ENCODE measurements around the gene ATXN7.
A peak's percentile ranks its signal among the peaks of the same experiment; 100 is the strongest.

The ATXN7 gene

DNA sequence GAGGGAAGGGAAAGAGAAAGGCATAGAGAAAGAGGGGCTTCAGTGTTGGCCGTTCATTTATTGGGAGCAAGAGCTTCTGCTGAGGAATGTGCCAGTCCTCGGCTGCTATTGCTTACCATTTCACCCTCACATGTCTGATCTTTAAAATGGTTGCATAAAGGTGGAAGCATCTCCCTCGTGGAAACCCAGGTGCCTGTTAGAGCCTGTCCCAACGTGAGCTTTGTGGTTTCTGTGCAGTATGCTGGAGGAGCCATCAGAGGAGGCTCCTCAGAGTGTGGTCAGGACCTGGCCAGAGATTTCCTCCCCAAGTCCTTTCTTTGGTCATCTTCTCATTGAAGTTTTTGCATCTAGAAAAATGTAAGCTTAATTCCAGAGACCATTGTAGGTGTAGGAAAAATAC lies 125.3 kb downstream of the ATXN7 start:
- DNase-seq (ENCODE audit: low spot score) = no peak

DNA sequence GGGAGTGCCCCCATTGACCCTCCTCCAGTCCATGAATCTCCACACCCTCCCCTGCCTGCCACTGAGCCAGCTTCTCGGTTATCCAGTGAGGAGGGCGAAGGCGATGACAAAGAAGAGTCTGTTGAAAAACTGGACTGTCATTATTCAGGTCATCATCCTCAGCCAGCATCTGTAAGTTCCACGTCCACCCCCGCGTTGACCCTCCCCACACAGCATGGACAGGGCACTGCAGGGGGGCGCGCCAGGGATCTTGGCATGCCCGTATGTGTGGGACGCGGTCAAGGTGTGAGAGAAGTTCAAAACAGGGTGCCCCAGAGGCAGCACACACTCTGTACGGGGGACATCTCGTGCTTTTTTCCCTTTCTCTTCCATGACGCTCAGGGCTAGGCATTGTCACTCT lies 126.5 kb downstream of the ATXN7 start:
- DNase-seq (ENCODE audit: low spot score) = no peak

DNA sequence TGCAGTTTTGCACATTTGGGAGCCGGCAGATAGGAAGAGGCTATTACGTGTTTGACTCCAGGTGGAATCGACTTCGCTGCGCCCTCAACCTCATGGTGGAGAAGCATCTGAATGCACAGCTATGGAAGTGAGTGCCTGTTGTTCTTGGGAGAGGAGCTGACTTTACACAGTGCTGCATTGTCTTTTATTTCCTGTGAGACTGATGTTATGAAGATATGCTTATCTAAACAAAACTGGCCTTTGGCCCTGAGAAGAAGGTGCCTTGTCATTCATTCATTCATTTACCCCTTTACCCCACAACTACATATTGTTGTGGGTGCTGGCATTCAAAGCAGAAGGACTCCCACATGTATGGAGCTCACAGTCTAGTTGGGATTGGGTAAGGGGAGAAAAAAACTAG lies 127.1 kb downstream of the ATXN7 start:
- DNase-seq (ENCODE audit: low spot score) = no peak

DNA sequence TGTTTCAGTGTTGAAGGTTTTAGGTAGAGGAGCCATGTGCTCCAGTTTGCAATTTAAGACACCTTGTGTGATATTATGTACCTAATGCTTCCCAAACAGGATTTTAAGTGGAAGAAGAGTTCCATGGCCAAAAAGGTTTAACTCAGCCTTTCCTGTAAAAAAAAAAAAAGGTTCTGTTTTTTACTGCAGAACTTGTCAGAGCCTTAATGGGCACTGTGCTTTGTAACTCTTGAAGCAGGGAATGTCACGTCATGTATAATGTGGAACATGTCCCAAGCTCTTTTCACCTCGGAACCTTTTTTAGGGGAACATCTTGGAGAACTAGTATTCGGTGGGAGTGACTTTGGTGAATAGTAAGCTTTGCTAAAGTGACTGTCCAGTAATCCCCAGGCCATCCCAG lies 128.0 kb downstream of the ATXN7 start:
- no peak for DNase-seq (ENCODE audit: low spot score)

DNA sequence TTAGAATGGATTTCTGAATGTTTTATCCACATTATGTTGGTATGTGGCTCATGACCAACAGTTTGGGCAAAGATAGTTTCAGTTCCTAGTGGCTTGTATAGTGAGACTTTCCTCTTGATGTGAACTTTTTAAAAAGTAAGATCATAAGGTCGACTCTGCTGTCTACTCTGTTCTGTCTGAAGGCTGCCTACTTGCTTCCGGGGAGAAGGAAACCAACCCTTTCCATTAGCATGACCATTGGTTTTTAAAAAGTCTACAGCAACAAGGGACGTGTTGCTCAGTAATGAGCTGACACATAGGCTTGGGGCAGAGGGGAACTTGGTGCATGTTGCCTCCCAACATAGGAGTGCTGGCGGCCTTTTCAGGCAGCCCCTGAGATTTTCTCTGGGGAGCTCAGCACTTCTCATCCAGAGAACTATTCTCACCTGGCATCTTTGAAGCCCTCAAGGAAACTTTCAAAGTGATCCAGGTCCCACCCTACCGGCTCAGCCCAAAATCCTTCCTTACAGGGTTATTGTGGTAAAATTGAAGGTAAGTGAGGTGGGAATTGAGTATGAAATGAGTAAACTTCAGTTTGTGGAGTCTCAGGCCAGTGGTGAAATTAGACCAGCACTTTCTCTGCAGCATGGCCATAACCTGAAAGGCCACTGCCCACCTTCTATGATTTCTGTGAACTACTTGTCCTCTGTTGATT lies 129.0 kb downstream of the ATXN7 start:
- DNase-seq (ENCODE audit: low spot score) = no peak

DNA sequence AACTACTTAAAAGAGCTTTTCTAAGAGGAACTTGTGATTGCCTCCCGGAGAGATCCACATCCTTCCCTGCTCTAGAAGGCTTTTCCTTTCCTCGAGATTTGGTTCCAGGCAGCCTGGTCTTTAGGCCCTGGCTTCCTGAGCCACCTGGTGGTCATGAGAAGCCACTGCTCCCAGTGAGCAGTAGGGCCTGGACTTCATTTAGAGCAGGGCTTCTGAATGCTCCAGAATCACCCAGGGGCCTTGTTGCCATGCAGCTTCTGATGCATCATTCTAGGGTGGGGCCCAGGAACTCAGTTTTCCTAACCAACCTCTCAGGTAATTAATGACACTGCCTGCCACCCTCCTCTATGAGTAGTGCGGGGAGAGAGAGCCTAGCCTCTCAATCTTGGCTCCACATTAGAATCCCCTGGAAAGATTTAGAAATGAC lies 130.0 kb downstream of the ATXN7 start:
- DNase-seq (ENCODE audit: low spot score) = peak; percentile 81

DNA sequence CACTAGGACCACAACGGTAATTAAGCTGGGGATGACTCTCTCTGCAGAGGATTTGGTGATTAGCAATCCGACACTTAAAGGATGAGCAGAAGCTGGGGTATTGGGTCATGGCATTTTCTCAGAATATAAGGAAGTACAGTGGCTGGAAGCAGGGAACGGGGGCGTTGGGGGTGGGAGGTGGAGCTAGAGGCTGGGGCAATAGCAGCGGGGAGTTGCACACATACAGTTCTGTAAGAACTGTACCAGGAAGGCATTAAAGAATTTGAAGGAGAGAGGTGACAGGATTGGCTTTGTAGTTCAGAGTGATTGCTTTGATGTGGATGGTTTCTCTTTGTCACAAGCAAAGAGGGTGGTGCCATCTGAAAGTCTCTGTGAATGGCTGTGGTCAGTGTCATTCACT lies 131.4 kb downstream of the ATXN7 start:
- no peak for DNase-seq (ENCODE audit: low spot score)

DNA sequence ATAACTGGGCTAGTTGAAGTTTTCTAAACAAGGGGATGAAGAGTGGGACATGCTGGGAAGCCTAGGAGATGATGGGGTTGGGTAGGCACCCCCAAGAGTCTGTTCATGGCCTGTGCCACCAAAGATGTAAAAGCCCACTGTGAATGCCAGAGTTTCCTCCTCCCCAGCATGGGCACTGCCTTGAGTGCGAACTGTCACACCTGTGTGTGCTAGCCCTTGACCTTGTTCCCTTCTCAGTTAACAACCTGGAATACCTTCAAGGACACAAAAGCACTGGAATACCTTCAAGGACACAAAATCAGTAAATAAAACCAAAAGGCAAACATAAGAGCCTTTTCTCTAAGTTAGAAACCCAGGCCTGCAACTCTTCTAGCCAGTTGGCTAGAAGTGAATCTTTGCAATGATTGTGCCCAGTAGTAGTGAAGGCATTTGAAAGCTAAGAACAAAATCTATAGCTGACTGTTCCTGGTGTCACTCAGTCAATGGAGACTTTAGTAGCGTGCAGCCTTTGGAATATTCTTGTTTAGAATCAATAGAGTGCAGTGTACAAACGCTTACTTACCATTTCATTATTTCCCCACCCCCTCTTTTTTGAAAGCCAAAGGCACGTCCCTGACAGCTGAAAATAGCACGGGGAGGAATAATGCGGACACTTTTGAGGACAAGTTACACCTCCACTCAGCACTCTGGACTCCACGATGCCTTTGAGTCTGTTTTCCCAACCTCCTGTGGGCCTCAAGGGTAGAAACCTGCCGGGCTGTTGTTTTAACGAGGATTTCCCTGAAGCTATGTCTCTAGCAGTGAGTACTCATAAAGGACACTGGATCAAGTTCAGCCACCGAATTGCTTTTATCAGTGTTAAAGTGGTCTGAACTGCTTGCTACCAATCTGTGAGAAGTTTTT lies 135.4 kb downstream of the ATXN7 start:
- DNase-seq (ENCODE audit: low spot score) = no peak

DNA sequence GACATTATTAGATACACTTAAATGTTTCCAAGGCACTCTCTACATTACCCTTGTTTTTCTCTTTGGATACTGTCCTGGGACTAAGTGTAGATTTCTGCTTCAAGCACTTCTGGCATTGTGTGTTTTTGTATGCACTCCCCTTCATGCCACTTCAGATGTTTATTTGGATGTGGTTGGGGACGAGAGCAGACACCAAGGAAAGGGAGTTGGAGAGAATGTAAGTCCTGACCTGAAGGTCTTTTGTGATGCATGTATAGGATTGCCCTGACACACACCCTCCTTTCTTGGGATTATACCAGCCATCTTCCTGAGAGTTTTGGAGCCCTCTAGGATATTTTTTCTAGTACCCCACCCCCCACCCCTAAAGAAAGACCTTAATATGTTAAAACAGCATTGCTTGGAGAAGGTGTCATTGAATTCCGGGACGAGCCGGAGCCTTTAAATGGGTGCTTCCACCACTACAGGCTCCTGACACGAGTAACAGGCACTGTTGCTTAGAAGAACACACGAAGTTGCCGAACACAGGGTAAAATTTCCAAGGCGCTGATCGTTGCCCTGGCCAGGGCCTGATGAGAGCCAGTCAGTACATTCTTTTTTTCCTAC lies 136.9 kb downstream of the ATXN7 start:
- DNase-seq (ENCODE audit: low spot score) = no peak

DNA sequence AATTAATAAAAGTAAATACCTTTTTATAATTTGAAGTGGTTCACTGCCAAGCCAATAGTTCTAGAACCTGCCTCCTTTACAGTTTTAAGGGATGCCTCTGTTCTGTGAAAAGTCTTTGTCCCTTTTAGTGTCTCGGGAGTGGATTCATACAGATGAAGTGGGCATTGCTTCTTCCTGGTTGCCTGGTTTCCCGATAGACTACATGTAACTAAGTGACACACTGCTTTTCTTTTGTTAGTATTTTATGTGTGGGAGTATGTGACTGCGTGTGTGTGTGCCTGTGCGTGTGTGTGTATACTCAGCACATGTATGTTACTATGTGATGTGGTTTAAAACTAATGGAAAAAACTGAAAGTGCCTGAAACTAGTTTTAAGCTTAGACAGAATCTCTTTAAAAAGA lies 138.6 kb downstream of the ATXN7 start:
- DNase-seq (ENCODE audit: low spot score) = no peak

DNA sequence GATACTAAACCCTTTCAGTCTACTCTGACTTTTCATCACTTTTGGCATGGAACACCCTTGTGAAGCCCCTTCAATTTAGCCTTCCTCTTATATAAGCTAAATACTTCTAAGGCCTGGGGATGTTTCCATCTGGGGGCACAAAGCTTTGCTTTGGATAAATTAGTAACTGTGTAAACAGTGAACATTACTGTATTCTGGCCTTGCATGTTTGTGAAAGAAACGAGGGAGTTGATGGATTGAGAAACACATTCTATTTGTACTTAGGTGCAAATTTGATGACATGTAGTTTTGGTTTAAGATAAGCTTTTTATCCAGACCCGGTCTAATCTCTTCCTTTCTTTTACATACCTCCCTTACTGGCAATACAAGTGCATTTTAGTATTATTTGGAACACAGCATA lies 139.9 kb downstream of the ATXN7 start:
- no peak for DNase-seq (ENCODE audit: low spot score)

DNA sequence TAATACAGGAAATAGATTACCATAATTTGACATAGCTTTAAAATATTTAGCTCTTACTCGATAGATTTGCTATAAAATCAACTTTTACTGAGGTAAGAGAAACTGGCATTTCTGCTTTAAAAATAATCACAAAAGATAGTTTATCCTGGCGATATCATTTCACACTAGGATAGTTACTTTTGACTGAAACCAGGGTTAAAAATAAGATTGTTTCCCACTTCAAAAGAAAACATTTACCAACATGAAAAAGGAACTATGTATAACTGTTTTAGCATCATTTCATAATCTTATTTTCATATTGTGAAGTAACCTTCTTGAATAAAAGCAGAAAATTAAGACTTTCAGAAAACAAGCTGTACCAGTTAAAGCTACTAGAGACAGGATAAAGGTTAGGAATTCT lies 144.3 kb downstream of the ATXN7 start:
- no peak for DNase-seq (ENCODE audit: low spot score)

DNA sequence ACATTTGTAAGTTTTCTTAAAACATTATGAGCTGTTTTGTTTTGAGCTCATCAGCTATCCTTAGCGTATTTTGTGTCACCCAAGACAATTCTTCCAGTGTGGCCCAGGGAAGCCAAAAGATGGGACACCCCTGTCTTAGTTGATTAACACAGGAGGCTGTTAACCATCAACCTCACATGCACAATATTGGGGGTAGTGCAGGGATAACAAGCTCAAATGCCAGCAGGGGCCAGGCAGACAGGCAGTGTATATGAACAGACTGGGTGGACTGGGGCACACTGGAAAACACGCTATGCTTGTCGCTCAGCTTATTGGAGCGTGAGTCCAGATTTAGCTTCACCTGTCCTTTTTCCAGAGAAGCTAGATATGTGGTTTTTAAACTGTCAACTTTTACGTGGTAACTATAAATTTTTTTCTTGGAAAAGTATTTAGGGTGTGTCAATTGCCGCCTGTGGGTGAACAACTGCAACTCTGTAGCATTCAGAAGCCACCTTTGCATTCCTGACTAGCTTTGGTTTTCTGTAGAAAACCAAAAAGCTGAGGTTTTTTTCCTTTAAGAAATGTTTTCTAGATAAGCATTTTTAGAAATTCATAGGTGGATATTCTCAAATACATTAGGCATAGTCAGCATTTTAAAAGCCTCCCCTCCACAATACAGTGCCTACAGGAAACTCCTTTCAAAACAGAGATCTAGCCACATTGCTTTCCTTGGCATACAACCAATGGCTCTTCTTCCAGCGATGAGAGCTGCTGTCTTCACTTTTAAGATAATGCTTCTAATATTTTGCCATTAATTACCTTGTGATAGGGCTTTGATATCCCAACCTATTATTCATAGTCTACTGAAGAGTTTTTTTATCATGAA lies 145.1 kb downstream of the ATXN7 start:
- no peak for DNase-seq (ENCODE audit: low spot score)

DNA sequence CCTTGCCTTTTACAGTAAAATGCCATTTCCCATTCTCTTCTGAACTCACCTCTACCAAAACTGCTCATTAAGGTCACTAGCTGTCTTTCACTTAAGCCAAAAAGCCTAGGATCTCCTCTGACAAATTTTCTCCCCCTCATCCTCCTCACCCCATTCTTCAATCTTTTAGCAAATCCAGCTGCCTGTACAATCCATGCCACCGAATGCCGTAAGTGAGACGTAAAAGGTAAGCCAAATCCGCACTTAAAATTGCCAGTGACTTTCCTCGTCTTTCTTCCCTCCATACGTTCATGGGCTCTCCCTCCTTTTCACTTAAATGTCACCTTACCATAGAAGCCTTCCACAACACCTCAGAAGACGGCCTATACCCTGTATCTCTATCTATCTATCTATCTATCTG lies 145.9 kb downstream of the ATXN7 start:
- DNase-seq (ENCODE audit: low spot score) = no peak

DNA sequence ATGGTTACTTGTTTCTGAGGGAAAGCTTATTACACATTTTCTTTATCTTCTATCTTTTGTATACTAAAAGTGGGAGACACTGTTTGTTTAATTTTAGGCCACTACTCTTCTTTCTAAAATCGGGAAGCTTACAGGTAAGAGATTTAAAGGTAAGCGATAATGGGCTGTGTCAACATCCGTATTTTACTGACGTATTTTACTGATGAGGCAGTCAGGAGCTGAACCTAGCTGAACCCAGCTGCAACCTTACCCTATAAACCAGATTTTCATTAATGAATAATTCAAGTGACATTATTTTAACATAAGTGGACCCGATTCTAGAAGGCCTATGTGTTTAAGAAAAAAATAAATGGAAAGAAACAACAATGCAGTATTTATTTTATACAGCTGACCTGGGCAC lies 146.5 kb downstream of the ATXN7 start:
- DNase-seq (ENCODE audit: low spot score) = no peak

DNA sequence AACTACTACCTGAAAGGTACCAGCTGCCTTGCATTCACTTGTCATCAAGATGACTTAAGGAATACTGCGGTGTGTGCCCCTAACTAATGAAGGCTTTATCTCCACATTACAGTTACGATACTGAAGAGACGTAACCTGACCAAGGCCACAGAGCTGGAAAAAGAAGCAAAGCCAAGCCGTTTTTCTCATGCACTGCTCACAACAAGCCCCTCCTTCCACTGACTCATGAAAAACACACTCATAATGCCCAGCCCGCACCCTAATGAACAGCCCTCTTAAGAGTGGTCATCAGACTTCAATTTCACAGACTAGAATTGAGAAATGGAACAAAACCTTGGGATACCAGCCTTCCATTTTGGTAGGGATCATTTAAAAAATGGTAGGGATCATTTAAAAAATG lies 148.0 kb downstream of the ATXN7 start:
- no peak for DNase-seq (ENCODE audit: low spot score)

DNA sequence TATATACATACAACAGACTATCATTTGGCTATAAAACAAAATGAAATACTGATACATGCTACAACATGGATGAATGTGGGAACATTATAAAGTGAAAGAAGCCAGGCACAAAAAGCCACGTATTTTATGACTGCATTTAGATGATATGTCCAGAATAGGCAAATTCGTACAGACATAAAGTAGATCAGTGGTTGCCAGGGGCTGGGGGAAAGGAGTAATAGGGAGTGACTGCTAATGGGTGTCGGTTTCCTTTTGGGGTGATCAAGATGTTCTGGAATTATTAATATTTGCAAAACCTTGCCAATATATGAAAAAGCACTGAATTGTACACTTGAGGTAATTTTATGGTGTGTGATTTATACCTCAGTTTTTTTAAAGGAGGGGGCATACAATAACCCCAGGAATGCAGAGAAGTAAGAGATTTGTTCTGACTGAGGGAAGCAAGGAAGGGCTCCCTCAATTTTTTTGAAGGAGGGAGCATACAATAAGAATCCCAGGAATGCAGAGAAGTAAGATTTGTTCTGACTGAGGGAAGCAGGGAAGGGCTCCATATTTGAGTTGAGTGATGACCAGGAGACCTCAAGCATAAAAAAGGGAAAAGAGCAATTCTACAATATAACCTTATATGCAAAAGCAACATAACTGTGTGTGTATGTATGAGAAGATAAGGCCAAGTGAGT lies 153.4 kb downstream of the ATXN7 start:
- DNase-seq (ENCODE audit: low spot score) = no peak

DNA sequence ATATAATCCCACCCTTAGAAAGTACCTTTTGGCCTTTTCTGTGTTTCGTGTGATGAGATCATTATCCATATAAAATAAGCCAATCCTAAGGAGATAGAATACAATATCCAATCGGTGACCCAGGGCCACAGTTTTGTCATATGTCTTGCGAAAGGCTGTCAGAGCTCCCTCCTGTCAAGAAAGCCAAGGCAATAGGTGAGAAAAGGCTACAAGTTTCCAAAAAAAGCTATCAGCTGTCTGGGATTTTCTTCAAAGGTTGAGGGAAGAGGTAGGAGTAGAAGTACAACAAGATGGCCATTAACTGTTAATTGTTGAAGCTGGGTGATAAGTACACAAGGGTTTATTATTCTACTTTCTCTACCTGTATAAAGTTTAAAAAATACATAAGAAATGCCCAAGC lies 155.6 kb downstream of the ATXN7 start:
- no peak for DNase-seq (ENCODE audit: low spot score)

DNA sequence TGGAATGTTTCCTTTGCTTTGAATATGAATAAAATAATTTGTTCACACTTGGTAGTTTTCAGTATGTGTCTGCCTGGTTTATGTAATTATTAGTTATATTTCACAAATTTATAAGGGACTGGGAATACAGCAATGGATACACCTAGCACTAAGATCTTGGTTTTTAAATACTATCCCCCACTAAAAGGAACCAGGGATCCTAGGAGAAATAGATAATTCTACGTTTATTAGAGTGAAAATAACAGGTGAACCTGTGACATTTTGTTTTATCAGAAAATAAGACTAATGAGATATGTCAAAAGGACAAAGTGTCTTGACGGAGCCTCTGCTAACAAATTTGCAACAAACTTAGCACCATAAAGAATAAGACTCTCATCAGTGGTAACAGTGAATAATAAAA lies 156.2 kb downstream of the ATXN7 start:
- no peak for DNase-seq (ENCODE audit: low spot score)

DNA sequence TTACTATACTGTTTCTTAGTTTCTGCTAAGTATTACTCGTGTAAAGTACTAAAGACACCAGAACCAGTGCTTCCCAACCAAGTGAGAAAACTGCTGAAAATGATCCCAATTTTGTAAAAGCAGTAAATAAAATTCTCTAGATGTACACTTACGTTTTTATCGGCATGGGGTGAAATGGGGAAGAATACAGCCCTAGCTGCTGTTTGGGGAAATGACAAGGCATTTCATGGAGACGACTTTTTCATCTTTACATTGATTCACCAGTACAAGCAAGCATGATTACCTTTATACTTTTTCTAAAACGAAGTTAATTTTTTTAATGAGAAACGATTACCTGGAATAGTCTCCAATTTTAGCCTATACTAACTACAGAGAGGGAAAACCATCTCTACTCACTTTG lies 158.3 kb downstream of the ATXN7 start:
- no peak for DNase-seq (ENCODE audit: low spot score)

DNA sequence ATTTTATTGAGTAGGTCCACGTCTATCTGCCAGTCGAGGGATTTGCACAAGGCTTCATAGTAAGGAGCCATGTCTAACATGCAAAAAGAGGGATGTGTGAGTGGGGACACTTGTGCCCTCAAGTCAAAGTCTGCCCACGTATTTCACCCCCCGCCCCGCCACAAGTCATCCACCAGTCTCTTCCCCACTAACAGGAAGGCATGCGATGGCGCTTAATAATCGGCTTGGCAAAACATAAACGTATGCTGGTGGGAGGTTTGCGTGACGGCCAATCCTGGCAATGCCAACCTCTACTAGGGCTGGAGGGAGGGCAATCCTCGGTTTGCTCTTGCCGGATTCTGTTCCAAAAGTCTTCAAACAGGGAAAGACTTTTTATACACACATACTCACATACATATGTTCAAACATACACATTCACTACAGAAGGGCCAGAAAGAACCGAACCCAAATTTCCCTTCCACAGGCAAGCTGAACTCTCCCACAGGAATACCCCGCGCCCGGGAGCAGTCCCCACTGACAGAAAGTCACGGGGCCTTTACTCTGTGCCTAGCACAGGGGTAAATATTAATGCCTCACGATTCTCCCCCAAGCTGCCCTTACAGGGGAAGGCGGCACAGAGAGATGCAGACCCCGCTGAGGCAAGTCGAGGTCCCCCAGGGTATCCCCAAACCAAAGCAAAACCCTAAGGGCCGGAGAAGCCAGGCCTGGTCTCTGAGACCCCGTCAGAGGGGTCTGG lies 159.0 kb downstream of the ATXN7 start:
- no peak for DNase-seq (ENCODE audit: low spot score)
